GM21515 (cell line): ENCODE measurements around the gene CD320.
A peak's percentile ranks its signal among the peaks of the same experiment; 100 is the strongest.
"Not testable (repeated sequence)": the region's sequence is repeated elsewhere in the genome, so short reads cannot be mapped to it uniquely, and the experiment has no call there.

Experiments used
- ATAC-seq: cut with Tn5 transposase; IDR thresholded peaks from one replicate; pipeline ENCODE4 v1.9.1; 2021; ENCODE audit not compliant: unreplicated experiment

CD320 gene

DNA sequence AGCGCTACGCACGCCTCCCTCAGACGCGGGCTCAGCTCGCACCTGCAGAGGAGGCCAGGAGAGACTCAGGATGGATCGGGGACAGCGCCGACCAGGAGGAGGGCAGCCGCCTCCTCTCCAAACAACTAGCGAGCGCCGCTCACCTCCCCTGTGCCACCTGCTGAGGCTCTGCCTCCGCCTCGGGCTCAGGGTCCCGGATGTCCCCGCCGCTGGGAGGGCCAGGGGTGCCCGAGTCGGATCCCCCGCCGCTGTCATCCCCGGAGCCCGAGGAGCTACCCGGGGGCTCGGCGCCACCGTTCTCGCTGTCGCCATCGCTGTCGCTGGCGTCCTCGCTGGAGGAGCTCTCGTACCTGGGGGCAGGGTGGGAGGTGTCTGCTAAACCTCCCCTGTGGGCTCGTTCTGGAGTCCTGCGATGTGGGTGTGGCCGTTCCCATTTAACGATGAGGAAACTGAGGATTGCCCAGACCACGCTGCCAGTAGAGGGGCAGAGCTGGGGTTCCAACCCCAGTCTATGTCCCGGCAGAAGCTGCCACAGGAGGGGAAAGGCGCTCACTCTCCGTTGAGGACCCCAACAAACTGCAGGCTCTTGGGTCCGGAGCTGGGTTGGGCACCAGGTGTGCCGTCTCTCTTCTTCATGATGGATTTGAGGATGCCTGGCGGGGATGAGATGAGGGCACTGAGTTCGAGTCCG, 25.8 kb upstream of the CD320 start:
- no peak for ATAC-seq

DNA sequence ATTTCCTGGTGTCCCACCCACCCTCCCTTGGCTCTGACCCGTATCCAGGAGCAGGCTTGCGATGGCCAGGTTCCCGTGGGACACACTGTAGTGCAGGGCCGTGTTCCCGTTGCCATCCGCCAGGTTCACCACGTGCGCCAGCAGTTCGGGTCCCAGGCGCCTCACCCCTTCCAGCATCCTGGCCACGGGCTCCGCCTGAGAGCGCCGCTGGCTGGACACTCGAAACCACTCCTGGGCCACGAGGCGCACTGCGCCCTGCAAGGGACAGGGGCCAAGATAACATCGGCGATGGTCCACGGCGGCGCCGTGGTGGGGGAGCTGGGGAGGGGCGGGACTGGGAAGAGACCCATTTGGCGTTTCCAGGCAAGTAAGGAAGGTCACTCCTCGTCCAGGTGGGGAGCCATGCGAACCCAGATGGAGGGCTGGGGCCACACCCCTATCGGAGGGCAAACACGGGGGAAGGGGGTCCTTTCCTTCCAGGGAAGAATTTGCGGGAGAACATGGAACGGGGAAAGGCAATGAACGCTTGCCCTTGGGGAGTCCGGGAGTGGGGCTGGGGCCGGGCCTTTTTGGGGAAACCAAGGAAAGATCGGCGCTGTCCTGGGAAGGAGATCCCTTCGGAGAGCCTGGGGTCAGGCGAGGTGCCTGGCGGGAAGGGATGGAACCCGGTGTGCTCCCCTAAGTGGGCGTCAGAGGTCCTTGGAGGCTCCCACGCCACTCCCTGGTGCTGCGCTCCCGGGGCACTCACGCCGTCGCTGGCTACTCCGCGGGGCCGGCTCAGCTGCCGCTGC, 25.0 kb upstream of the CD320 start:
- no peak for ATAC-seq

DNA sequence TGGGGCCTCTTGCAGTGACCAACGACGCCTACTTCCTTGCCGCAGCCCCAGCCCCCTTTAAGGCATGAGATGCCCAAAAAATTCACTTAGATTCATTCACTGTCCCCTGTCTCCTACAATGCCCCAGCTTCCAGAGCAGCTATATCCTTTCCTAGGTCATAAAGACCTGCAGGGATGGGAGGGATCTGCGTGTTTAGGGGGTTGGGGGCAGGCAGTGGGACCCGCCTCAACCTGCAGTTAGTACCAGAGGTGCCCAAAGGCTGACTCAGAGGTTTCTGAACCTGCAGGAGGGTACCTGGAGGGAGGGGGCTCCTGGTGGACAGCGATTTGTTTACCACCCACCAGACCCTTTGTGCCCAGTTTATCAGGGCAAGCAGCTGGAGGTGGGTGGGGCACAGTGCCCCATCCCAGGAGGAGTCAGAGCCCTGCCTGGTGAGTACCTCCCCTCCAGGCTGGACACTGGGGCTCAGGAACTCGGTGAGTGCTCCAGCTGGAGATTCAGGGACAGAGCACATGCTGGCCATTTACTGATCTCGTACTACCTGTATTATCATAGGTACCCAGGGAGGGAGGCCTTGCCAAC, 23.2 kb upstream of the CD320 start:
- ATAC-seq: no peak

DNA sequence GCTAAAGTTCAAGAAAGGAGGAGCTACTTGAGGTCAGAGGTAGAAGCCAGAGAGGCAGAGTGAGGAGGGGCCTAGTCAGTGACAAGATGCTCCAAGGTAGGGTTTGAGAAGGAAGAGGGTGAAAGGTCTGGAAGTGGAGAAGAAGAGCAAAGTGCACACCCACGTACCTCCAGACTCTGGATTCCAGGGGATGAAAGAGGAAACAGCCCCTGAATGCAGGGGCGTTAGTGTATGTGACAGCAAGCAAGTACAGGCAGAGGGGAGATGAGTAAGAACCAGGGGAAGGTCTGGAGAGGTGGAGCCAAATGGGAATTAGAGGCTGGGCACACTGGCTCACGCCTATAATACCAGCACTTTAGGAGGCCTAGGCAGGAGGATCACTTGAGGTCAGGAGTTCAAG, 21.8 kb upstream of the CD320 start:
- no peak for ATAC-seq

DNA sequence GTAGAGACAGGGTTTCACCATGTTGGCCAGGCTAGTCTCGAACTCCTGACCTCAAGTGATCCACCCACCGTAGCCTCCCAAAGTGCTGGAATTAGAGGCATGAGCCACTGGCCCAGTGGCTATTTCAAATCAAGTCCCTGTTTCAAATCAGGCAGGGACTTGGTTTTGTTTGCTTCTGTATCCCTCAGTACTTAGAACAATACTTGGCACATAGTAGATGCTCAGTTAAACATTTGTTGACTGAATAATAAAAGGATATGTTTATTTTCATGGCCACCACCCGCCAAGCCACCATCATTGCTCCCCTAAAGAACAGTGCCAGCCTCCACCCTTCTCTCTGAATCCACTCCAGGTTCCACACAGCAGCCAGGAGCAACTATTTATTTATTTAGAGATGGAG, 17.3 kb upstream of the CD320 start:
- ATAC-seq: no peak

DNA sequence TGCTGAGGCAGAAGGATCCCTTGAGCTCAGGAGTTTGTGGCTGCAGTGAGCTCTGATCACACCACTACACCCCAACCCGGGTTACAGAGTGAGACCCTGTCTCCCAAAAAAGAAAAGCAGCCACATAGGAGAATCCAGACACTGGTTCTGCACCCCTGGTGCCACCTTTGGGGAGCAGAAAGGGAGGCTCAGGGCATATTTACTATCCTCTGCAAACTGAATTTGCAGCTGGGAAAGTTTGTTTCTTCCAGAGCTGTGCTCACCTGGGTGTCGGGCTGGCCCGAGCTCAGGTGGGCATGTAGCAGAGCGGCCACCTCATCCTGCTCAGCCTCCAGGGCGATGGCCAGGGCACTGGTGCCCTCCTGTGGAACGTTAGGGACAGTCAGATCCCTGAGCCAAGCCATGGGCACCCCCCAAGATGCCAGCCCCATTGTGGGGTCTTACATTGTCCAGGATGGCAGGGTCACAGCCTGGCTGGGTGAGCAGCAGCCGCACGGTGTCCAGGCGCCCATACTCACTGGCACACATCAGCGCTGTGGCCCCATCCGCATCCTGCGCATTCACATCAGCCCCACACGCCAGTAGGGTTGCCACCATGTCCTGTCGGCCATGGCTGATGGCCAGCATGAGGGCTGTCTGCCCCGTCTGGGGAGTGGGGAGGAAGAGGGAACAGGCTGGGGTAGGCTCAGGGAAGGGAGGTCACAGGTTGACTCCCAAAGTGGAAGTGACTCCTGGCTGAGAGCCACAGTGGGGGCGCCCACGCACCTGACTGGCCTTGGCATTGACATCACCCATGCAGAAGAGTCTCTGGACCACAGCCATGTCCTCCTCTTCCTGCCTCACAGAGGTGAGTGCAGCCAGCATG, 16.3 kb upstream of the CD320 start:
- ATAC-seq: no peak

DNA sequence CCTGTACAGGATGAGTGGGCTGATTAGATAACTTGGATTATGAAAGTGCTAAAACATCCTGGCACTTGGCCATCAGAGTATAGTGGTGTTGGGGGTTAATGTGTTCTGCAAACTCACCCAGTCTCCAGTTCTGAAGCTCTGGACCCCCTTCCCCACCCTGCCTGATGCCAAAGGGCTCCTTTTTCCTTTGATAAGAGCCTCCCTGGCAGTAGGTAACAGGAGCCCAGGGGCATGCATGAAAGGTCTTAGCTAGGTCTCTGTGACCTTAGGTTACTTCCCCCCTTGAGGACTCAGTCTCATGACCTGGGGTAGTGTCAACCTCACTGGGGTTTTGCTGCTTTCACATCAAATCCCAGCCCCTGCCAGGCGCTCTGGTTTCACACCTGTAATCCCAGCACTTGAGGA, 15.6 kb upstream of the CD320 start:
- no peak for ATAC-seq

DNA sequence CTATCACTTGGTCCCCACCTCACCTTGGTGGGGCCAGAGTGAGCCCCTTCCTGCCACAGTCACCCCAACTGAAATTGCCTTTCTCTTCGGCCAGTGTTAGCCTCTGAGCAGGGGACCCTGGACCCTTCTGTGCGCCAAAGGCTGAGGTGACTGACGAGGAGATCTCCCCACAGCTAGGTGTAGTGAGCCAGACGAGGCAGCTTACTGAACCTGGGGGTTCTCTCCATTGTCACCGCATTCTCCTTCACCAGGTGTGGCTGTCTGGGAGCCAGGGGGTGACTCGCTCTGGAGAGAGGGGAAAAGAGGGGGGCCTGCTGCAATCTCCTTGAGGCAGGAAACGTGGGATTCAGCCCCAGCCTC, 14.5 kb upstream of the CD320 start:
- no peak for ATAC-seq

DNA sequence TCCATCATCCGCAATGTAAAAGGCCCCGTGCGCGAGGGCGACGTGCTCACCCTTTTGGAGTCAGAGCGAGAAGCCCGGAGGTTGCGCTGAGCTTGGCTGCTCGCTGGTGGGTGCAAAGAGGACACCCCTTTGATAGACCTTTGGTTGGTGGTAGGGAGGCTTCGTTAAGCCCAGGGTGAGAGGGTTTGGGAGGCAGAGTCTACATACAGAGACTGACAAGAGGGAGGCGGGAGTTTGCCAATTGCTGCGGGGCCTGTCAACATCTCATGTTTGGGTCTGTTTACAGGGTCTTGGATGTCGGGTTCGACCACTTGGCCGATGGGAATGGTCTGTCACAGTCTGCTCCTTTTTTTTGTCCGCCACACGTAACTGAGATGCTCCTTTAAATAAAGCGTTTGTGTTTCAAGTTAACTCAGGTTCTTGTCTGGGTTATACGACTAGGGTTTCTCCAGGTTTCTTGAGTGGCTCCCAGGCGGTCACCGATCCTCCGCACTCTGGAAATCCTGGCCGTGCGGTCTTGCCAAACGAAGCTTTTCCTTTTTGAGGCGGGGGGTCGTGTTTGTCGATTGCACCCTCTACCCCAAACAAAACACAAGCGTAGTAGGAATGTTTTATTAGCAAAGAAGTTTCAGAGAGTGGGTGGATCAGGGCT, 14.0 kb upstream of the CD320 start:
- no peak for ATAC-seq

DNA sequence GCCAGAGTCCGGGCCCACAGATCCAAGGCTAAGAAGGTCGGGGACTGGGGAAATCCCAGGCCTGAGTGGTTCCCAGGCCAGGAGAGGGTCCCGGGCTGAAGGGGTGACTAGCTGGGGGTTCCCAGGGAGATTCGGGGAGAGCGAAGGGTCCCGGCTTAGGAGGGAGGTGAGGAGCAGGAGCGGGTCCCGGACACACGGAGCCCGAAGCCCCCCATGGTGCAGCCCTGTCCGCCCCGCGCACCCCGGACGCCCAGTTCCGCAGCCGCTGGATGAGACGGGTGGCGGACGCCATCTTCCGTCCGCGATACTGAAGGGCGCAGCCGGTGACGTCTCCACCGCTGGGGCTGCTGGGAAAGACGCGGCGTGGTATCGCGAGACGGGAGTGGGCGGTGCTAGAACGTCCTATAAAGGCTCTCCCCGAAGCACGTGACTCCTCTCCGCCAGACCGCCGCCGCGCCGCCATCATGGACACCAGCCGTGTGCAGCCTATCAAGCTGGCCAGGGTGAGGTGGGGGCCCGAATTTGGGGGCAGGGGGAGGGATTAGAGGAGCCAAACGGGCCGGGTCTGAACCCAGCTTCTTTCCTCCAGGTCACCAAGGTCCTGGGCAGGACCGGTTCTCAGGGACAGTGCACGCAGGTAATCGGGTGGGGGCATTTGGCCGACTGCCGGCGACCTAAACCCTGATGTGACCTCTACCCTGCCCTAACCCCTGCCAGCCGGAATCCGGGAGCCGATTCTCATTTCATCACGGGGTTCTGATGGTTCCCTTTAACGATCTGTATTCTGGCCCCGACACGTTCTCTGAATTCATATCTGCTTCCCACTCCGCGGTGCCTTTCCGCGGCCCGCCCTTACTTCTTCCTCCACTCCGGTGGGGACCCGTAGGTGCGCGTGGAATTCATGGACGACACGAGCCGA, 13.2 kb upstream of the CD320 start, which contains the start of the genes NDUFA7 and RPS28:
Gene NDUFA7, minus strand, starts transcription at position 309 of the 919 bp plus-strand sequence. Its CDS starts 17 bp downstream, at position 292.
Gene RPS28, plus strand, starts transcription at position 430 of the 919 bp plus-strand sequence. Its CDS starts 35 bp downstream, at position 465.
- peak; percentile 80 for ATAC-seq

DNA sequence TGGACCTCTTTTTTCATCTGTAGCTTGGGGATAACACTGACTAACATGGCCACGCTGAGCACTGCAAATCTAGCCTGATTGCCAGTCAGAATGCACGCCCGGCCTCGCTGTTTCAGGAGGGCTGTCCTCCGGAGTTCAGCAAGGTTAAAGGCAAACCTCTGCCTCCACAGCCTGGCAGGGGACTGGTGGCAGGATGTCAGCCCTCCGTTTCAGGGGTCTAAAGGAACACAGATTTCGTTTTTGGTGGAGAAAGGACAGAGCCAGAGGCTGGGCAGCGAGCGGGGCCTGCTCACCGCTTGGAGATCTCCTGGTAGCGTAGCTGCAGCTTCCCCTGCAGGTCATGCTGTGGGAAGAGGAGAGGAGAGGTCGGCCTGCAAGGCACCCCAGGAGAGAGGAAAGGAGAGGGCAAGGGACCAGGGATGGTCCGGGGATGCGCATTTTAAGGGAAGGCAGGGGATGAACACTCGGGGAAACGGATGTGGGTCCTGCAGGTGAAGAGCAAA, 12.5 kb upstream of the CD320 start:
- peak; percentile 2 for ATAC-seq

DNA sequence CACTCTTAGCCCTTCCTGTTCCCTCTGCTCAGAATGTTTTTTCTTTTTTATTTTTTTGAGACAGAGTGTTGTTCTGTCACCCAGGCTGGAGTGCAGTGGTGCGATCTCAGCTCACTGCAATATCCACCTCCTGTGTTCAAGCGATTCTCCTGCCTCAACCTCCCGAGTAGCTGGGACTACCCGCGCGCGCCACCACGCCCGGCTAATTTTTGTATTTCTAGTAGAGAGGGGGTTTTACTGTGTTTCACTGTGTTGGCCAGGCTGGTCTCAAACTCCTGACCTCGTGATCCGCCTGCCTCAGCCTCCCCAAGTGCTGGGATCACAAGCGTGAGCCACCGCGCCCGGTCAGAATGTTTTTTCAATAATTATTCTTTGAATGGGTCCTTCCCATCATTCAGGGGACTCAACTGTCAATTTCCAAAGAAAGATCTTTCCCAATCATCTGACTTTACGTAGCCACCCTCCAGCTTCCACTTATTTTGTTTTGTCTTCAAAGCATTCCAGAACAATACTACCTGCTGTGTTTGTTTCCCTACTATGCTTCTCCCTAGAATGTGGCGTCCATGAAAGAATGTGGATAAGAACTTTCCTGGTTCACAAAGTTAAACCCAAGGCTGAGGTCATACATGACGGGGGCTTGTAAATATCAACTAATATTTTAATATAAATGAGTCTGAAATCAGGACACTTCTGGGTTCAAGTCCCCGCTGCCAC, 11.8 kb upstream of the CD320 start:
- no peak for ATAC-seq

DNA sequence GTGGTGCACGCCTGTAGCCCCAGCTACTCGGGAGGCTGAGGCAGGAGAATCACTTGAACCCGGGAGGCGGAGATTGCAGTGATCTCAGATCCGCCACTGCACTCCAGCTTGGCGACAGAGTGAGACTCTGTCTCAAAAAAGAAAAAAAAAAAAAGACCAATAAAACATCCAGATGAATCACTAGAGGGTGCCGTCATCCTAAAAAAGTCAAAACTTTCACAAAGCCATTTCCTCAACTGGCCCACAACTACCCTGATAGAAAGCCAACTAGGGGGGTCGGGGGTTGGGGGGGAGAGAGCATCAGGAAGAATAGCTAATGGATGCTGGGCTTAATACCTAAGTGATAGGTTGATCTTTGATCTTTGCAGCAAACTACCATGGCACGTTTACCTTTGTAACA, 10.7 kb upstream of the CD320 start:
- ATAC-seq: not testable (repeated sequence)

DNA sequence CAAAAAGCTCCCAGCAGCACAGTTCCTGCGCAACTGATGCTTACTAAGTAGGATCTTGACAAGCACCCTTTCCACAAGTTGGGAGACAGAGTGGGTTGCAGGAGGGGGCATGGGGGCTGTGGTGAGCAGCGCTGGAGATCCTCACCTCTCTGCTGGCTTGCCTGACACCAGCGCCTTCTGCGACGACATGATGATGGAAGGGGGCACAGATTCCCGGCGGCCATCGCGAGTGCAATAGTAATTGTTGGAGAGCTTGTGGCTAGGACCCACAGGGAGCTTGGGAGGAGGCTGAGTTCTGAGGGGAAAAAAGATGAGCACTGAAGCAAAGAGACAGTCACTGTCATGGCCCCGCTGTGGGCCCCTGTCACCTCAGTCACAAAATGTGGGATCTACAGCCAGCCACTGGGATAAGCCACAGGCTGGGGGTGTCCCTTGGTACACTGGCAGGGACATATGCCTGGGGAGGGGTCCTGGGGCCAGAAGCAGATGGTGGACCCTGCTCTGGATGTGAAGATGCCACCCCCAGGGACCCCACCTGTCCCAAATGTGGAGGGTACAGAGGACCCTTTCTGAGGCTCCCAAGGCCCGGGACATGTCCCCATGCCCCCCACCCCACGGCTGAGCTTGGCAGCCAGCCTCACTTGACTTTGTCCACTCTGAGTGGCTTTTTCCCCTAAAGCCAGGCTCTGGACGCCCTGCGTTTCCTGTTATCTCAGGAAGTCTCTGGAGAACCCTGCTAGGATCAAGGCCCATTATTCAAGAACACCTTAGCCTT, 8.4 kb upstream of the CD320 start:
- ATAC-seq: no peak

DNA sequence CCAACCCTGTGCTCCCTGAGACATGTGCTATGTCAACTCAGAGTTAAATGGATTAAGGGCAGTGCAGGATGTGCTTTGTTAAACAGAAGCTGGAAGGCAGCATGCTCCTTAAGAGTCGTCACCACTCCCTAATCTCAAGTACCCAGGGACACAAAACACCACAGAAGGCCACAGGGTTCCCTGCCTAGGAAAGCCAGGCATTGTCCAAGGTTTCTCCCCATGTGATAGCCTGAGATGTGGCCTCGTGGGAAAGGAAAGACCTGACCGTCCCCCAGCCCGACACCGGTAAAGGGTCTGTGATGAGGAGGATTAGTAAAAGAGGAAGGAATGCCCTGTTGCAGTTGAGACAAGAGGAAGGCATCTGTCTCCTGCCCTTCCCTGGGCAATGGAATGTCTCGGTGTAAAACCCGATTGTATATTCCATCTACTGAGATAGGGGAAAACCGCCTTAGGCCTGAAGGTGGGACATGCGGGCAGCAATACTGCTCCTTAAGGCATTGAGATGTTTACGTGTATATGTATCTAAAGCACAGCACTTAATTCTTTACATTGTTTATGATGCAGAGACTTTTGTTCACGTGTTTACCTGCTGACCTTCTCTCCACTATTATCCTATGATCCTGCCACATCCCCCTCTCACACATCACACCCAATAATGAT, 7.0 kb upstream of the CD320 start:
- ATAC-seq: not testable (repeated sequence)

DNA sequence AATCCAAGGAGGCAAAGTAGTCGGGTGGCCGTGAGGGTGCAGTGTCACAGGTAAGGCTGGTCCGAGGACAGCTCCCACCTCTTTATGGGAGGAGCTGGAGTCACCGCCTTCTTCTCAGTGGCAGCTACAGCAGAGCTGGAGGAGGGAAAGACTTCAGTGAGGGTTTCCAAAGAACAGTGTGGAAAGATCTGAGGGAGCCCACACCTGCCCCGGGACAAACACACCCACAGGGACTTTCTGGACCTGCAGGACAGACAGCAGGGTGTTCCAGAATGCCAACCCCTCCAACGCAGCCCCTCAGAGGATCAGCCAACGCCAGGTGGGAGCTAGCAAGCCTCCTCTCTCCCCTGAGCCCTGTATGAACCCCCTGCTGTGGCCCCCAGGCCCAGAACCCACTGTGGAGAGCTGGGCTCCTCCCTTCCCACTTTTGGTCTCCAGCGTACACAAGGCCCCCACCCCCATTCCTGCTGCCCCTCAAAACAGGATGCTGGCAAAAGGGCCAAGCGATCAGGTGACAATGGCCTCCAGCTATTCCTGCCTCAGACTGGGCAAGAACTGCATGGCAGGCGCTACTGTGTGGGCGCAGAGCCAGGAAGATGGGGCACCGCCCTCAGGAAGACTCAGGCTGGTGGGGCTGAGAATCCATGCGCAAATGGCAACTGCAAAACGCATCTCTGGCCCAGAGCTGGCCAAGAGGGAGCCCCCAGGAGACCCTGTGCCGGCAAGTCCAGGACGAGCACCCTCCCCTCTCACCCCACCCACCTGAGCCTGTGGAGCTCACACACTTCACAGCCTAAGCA, 3.5 kb upstream of the CD320 start:
- ATAC-seq: no peak
